HCEC 1CT (cell line): ENCODE measurements around the gene GNA14.
"Not testable (repeated sequence)": the region's sequence is repeated elsewhere in the genome, so short reads cannot be mapped to it uniquely, and the experiment has no call there.

Experiments used
- DNase-seq: peaks from one replicate; pipeline ENCODE4 v3.0.0-alpha.2; 2017

GNA14 gene

GRCh38 chr9:77531400-77531799, 116.7 kb downstream of the GNA14 start:
- DNase-seq = no peak

- DNase-seq = no peak
These were observed 124.2 kb downstream of the GNA14 start for GRCh38 chr9:77523891-77524290.

- DNase-seq = no peak
These were observed 127.0 kb downstream of the GNA14 start for GRCh38 chr9:77521091-77521490.

- DNase-seq = no peak
These were observed 129.4 kb downstream of the GNA14 start for GRCh38 chr9:77518688-77519087.

GRCh38 chr9:77516781-77517180, 131.3 kb downstream of the GNA14 start:
- DNase-seq = no peak

- DNase-seq = peak; percentile 49
These were observed 133.0 kb downstream of the GNA14 start for GRCh38 chr9:77514886-77515711.

- DNase-seq = no peak
These were observed 134.7 kb downstream of the GNA14 start for GRCh38 chr9:77513457-77513856.

GRCh38 chr9:77512876-77513275, 135.2 kb downstream of the GNA14 start:
- no peak for DNase-seq

GRCh38 chr9:77511525-77511924, 136.6 kb downstream of the GNA14 start:
- no peak for DNase-seq

- no peak for DNase-seq
These were observed 137.5 kb downstream of the GNA14 start for GRCh38 chr9:77510666-77511065.

- DNase-seq = no peak
These were observed 139.7 kb downstream of the GNA14 start for GRCh38 chr9:77508396-77508795.

GRCh38 chr9:77507212-77507961, 140.7 kb downstream of the GNA14 start:
- DNase-seq = no peak

- no peak for DNase-seq
These were observed 142.9 kb downstream of the GNA14 start for GRCh38 chr9:77505232-77505631.

- DNase-seq = no peak
These were observed 145.6 kb downstream of the GNA14 start for GRCh38 chr9:77502568-77502967.

- no peak for DNase-seq
These were observed 149.2 kb downstream of the GNA14 start for GRCh38 chr9:77498891-77499290.

- DNase-seq = no peak
These were observed 150.6 kb downstream of the GNA14 start for GRCh38 chr9:77497322-77498198.

GRCh38 chr9:77495834-77496671, 152.1 kb downstream of the GNA14 start:
- peak; percentile 21 for DNase-seq

- not testable (repeated sequence) for DNase-seq
These were observed 157.8 kb downstream of the GNA14 start for GRCh38 chr9:77490279-77490678.

- not testable (repeated sequence) for DNase-seq
These were observed 158.5 kb downstream of the GNA14 start for GRCh38 chr9:77489405-77490163.

GRCh38 chr9:77488439-77489126, 159.5 kb downstream of the GNA14 start:
- DNase-seq = peak; percentile 34

- no peak for DNase-seq
These were observed 161.2 kb downstream of the GNA14 start for GRCh38 chr9:77486968-77487367.
